ENCODE results near the gene SEC14L2. TPM values are rescaled to one million over a fixed set of nuclear protein-coding genes. Genes with fewer than 3 reads are reported as not detected.
"Not testable (repeated sequence)": the region's sequence is repeated elsewhere in the genome, so short reads cannot be mapped to it uniquely, and the experiment has no call there.

The SEC14L2 gene
- polyA plus RNA-seq, 4 donors: 19.7 to 57.0 (median 36.8) TPM

GRCh38 chr22:30439226-30439625 is 42.4 kb downstream of the SEC14L2 start:
- peaks cover 0 to 7% (median 0%) of the 10 kb centered on the region in 3 donors for H3K27me3 ChIP-seq (ENCODE audit: control insufficient read depth in 3 of 3, insufficient read depth in 3 of 3, low read length in 3 of 3)
- H3K27ac ChIP-seq (ENCODE audit: low read depth in 1 of 3, low read length in 2 of 3): no peak overlapping the region
- FAIRE-seq (no peak), DNase-seq (peak in 1 of 2 donors; percentile 22)
- no peak overlapping the region for H3K4me3 ChIP-seq (ENCODE audit: low read depth in 1 of 3, low read length in 3 of 3)
- peaks cover 0 to 3% of the 10 kb centered on the region in 2 donors for H3K9me3 ChIP-seq (ENCODE audit: control insufficient read depth in 2 of 2, insufficient read depth in 1 of 2, low read depth in 1 of 2, low read length in 1 of 2)
- WGBS, 3 donors: 65 to 81% (median 68%) methylated on average over 4 of the region's 4 CpGs
- no peaks in the 10 kb centered on the region for H3K36me3 ChIP-seq (ENCODE audit: control insufficient read depth in 3 of 3, insufficient read depth in 2 of 3, low read depth in 1 of 3, low read length in 3 of 3)
- H3K4me1 ChIP-seq (ENCODE audit: control insufficient read depth in 3 of 3, insufficient read depth in 2 of 3, low read depth in 1 of 3, low read length in 2 of 3): peaks cover 0 to 4% (median 0%) of the 10 kb centered on the region in 3 donors

GRCh38 chr22:30439836-30440235 is 43.0 kb downstream of the SEC14L2 start:
- peaks cover 0 to 3% of the 10 kb centered on the region in 2 donors for H3K9me3 ChIP-seq (ENCODE audit: control insufficient read depth in 2 of 2, insufficient read depth in 1 of 2, low read depth in 1 of 2, low read length in 1 of 2)
- WGBS, 3 donors: 64 to 84% (median 72%) methylated on average over 11 of the region's 11 CpGs

GRCh38 chr22:30441088-30441487 is 44.3 kb downstream of the SEC14L2 start:
- Histone ChIP-seq H3K36me3 (ENCODE audit: control insufficient read depth in 3 of 3, insufficient read depth in 2 of 3, low read depth in 1 of 3, low read length in 3 of 3) (no peaks in the 10 kb centered on the region), H3K9me3 (ENCODE audit: control insufficient read depth in 2 of 2, insufficient read depth in 1 of 2, low read depth in 1 of 2, low read length in 1 of 2) (no peaks in the 10 kb centered on the region), H3K27ac (ENCODE audit: low read depth in 1 of 3, low read length in 2 of 3) (no peak overlapping the region), H3K27me3 (ENCODE audit: control insufficient read depth in 3 of 3, insufficient read depth in 3 of 3, low read length in 3 of 3) (peaks cover 0 to 9% (median 0%) of the 10 kb centered on the region in 3 donors), H3K4me1 (ENCODE audit: control insufficient read depth in 3 of 3, insufficient read depth in 2 of 3, low read depth in 1 of 3, low read length in 2 of 3) (no peaks in the 10 kb centered on the region), H3K4me3 (ENCODE audit: low read depth in 1 of 3, low read length in 3 of 3) (no peak overlapping the region)
- no peak for FAIRE-seq
- no peak for DNase-seq
- WGBS, 3 donors: 77 to 89% (median 83%) methylated on average over 9 of the region's 9 CpGs

More at GRCh38 chr22:30439836-30440235, 43.0 kb downstream of the SEC14L2 start:
- no peak for FAIRE-seq
- no peaks in the 10 kb centered on the region for H3K4me1 ChIP-seq (ENCODE audit: control insufficient read depth in 3 of 3, insufficient read depth in 2 of 3, low read depth in 1 of 3, low read length in 2 of 3)
- H3K27ac ChIP-seq (ENCODE audit: low read depth in 1 of 3, low read length in 2 of 3): no peak overlapping the region
- H3K27me3 ChIP-seq (ENCODE audit: control insufficient read depth in 3 of 3, insufficient read depth in 3 of 3, low read length in 3 of 3): peaks cover 0 to 7% (median 0%) of the 10 kb centered on the region in 3 donors
- peak in 1 of 2 donors; percentile 24 for DNase-seq
- H3K4me3 ChIP-seq (ENCODE audit: low read depth in 1 of 3, low read length in 3 of 3): no peak overlapping the region
- H3K36me3 ChIP-seq (ENCODE audit: control insufficient read depth in 3 of 3, insufficient read depth in 2 of 3, low read depth in 1 of 3, low read length in 3 of 3): no peaks in the 10 kb centered on the region

GRCh38 chr22:30444632-30445437 is 48.0 kb downstream of the SEC14L2 start:
- Histone ChIP-seq H3K9me3 (ENCODE audit: control insufficient read depth in 2 of 2, insufficient read depth in 1 of 2, low read depth in 1 of 2, low read length in 1 of 2) (no peaks in the 10 kb centered on the region), H3K27me3 (ENCODE audit: control insufficient read depth in 3 of 3, insufficient read depth in 3 of 3, low read length in 3 of 3) (peaks cover 0 to 6% (median 0%) of the 10 kb centered on the region in 3 donors), H3K27ac (ENCODE audit: low read depth in 1 of 3, low read length in 2 of 3) (no peak overlapping the region), H3K4me3 (ENCODE audit: low read depth in 1 of 3, low read length in 3 of 3) (no peak overlapping the region), H3K36me3 (ENCODE audit: control insufficient read depth in 3 of 3, insufficient read depth in 2 of 3, low read depth in 1 of 3, low read length in 3 of 3) (no peaks in the 10 kb centered on the region), H3K4me1 (ENCODE audit: control insufficient read depth in 3 of 3, insufficient read depth in 2 of 3, low read depth in 1 of 3, low read length in 2 of 3) (no peaks in the 10 kb centered on the region)
- FAIRE-seq (no peak), DNase-seq (peak; percentile 66 to 76)
- 18 to 25% (median 21%) methylated on average over 11 of the region's 11 CpGs for WGBS, 3 donors

- 34 to 56% (median 40%) methylated on average over 5 of the region's 5 CpGs for WGBS, 3 donors
- no peak for DNase-seq
- Histone ChIP-seq H3K36me3 (ENCODE audit: control insufficient read depth in 3 of 3, insufficient read depth in 2 of 3, low read depth in 1 of 3, low read length in 3 of 3) (no peaks in the 10 kb centered on the region), H3K9me3 (ENCODE audit: control insufficient read depth in 2 of 2, insufficient read depth in 1 of 2, low read depth in 1 of 2, low read length in 1 of 2) (no peaks in the 10 kb centered on the region), H3K27ac (ENCODE audit: low read depth in 1 of 3, low read length in 2 of 3) (no peak overlapping the region), H3K27me3 (ENCODE audit: control insufficient read depth in 3 of 3, insufficient read depth in 3 of 3, low read length in 3 of 3) (peaks cover 0 to 3% (median 0%) of the 10 kb centered on the region in 3 donors), H3K4me1 (ENCODE audit: control insufficient read depth in 3 of 3, insufficient read depth in 2 of 3, low read depth in 1 of 3, low read length in 2 of 3) (no peaks in the 10 kb centered on the region), H3K4me3 (ENCODE audit: low read depth in 1 of 3, low read length in 3 of 3) (no peak overlapping the region)
- no peak for FAIRE-seq
Measured at GRCh38 chr22:30445438-30446145, 48.8 kb downstream of the SEC14L2 start.

- WGBS, 3 donors: 56 to 84% (median 68%) methylated on average over 3 of the region's 3 CpGs
- peaks cover 0 to 6% (median 0%) of the 10 kb centered on the region in 3 donors for H3K4me1 ChIP-seq (ENCODE audit: control insufficient read depth in 3 of 3, insufficient read depth in 2 of 3, low read depth in 1 of 3, low read length in 2 of 3)
Measured at GRCh38 chr22:30447656-30448055, 50.8 kb downstream of the SEC14L2 start.

GRCh38 chr22:30451488-30451887 is 54.7 kb downstream of the SEC14L2 start:
- H3K36me3 ChIP-seq (ENCODE audit: control insufficient read depth in 3 of 3, insufficient read depth in 2 of 3, low read depth in 1 of 3, low read length in 3 of 3); FAIRE-seq; H3K27ac ChIP-seq (ENCODE audit: low read depth in 1 of 3, low read length in 2 of 3); H3K9me3 ChIP-seq (ENCODE audit: control insufficient read depth in 2 of 2, insufficient read depth in 1 of 2, low read depth in 1 of 2, low read length in 1 of 2); H3K4me3 ChIP-seq (ENCODE audit: low read depth in 1 of 3, low read length in 3 of 3); H3K4me1 ChIP-seq (ENCODE audit: control insufficient read depth in 3 of 3, insufficient read depth in 2 of 3, low read depth in 1 of 3, low read length in 2 of 3); H3K27me3 ChIP-seq (ENCODE audit: control insufficient read depth in 3 of 3, insufficient read depth in 3 of 3, low read length in 3 of 3): not testable (repeated sequence)
- WGBS, 3 donors: 9 to 39% (median 29%) methylated on average over 9 of the region's 9 CpGs
- DNase-seq: peak in 1 of 2 donors; percentile 44

More at GRCh38 chr22:30447656-30448055, 50.8 kb downstream of the SEC14L2 start:
- DNase-seq (no peak), FAIRE-seq (no peak)
- Histone ChIP-seq H3K4me3 (ENCODE audit: low read depth in 1 of 3, low read length in 3 of 3) (no peak overlapping the region), H3K27ac (ENCODE audit: low read depth in 1 of 3, low read length in 2 of 3) (no peak overlapping the region), H3K36me3 (ENCODE audit: control insufficient read depth in 3 of 3, insufficient read depth in 2 of 3, low read depth in 1 of 3, low read length in 3 of 3) (no peaks in the 10 kb centered on the region), H3K27me3 (ENCODE audit: control insufficient read depth in 3 of 3, insufficient read depth in 3 of 3, low read length in 3 of 3) (peaks cover 0 to 3% (median 0%) of the 10 kb centered on the region in 3 donors), H3K9me3 (ENCODE audit: control insufficient read depth in 2 of 2, insufficient read depth in 1 of 2, low read depth in 1 of 2, low read length in 1 of 2) (no peaks in the 10 kb centered on the region)

- WGBS, 3 donors: 80 to 85% (median 84%) methylated on average over 6 of the region's 6 CpGs
- H3K36me3 ChIP-seq (ENCODE audit: control insufficient read depth in 3 of 3, insufficient read depth in 2 of 3, low read depth in 1 of 3, low read length in 3 of 3): no peaks in the 10 kb centered on the region
- H3K4me1 ChIP-seq (ENCODE audit: control insufficient read depth in 3 of 3, insufficient read depth in 2 of 3, low read depth in 1 of 3, low read length in 2 of 3): peaks cover 0 to 6% (median 0%) of the 10 kb centered on the region in 3 donors
- H3K27me3 ChIP-seq (ENCODE audit: control insufficient read depth in 3 of 3, insufficient read depth in 3 of 3, low read length in 3 of 3): no peaks in the 10 kb centered on the region
- FAIRE-seq (no peak), DNase-seq (no peak)
- H3K4me3 ChIP-seq (ENCODE audit: low read depth in 1 of 3, low read length in 3 of 3): no peak overlapping the region
- H3K27ac ChIP-seq (ENCODE audit: low read depth in 1 of 3, low read length in 2 of 3): no peak overlapping the region
- H3K9me3 ChIP-seq (ENCODE audit: control insufficient read depth in 2 of 2, insufficient read depth in 1 of 2, low read depth in 1 of 2, low read length in 1 of 2): no peaks in the 10 kb centered on the region
Measured at GRCh38 chr22:30452861-30453260, 56.0 kb downstream of the SEC14L2 start.
